ENCODE results near the gene AOC1.

The AOC1 gene

DNA sequence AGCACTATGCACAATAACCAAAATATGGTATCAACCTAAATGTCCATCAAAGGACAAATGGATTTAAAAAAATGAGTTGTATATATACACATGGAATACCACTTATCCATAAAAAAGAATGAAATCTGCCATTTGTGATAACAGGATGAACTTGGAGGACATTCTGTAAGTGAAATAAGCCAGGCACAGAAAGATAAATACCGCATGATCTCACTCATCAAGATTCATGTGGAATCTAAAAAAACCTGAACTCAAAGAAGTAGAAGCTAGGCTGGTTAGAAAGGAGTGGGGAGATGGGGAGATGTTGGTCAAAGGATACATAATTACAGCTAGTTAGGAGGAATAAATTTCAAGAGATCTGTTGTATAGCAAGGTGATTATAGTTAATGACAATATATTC is 17.3 kb upstream of the AOC1 start:
- DNase-seq: no peak

GRCh38 chr7:150835702-150836280 is 16.5 kb upstream of the AOC1 start:
- DNase-seq: no peak

GRCh38 chr7:150838965-150839650 is 13.2 kb upstream of the AOC1 start:
- no peak for DNase-seq

DNA sequence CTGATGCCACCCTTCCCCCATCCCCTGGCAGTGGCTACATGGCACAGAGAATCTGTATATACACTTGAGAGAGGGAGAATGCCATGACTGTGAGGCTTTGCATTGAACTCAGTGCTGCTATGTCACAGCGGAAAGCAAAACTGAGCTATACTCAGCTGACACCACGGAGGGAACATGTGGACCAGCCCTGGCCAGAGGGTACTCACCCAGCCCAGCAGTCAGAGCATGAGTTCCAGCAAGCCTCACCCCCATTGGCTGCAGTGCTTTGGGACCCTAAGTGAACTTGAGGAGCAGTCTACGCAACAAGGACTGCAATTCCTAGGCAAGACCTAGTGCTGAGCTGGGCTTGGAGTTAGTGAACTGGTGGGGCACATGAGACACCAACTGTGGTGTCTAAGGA is 10.3 kb upstream of the AOC1 start:
- DNase-seq: no peak

DNA sequence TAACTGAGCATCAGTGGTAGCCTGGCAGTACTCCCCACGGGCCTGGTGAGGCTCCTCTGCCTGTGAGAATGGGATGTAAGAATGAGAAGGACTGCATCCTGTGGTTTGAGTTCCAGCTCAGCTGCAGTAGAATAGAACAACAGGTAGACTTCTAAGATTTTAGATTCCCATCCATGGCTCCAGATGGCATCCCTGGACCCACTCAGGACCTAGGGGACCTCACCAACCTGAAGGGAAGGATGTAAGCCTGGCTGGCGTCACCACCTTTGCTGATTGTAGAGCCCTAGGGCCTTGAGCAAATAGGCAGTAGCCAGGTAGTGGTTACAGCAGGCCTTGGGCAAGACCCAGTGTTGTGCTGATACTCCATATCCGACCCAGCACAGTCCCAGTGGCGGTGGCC is 9.6 kb upstream of the AOC1 start:
- DNase-seq: no peak

- no peak for DNase-seq
Measured at GRCh38 chr7:150845421-150845861, 6.9 kb upstream of the AOC1 start.

DNA sequence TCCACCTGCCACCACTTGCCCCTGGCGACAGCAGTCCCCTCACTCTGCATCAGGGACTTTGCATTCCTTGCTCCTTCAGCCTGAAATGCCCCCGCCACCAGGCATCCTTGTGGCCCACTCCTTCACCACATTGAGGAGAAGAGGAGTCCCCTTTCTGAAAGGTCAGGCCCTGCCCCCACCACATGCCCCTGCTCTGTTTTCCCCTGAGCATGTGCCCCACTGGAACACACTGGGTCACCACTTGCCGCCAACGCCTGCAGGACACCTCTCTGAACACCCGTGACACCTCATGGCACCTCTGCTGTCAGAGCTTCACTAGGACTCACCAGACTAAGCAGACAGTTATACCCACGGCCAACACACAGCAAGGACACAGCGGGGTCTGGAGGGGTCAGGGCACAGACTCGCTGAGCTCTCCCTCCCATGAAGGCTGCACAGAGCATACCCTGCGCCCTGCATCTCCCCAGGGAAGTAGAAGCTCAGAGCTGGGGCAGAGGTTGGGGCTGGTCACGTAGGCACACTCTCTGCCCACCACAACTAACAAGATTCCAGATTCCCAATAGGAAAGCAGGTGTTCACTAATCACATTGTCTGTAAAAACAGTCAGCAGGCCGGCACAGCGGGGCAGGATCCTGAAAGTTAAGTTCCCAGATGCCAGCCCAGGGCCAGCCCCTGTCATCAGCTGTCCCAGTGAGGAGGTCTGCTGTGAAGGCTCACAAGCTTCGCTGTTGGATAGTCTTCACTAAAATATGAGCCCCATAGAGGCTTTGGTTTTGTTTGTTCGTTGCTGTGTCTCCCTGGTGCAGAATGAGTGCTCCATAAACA is 5.8 kb upstream of the AOC1 start:
- no peak for DNase-seq

DNA sequence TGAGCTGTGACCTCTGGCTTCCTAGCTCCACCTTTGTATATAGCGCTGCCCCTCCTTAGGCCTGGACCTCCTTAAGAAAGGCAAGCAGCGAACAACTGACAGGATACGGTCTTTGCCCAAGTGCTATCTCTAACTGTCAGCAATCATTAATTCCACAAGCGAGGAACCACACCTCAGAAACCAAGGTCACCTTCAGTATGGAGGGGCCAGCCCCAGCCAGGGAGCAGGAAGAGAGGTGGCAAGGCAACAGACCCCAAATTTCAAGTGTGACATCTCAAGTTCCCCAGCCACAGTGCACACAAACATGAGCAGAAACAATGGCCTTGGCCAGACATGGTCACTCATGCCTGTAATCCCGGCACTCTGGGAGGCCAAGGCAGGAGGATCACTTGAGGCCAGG is 4.8 kb upstream of the AOC1 start:
- DNase-seq: no peak

- no peak for DNase-seq
Measured at GRCh38 chr7:150848111-150848510, 4.2 kb upstream of the AOC1 start.

DNA sequence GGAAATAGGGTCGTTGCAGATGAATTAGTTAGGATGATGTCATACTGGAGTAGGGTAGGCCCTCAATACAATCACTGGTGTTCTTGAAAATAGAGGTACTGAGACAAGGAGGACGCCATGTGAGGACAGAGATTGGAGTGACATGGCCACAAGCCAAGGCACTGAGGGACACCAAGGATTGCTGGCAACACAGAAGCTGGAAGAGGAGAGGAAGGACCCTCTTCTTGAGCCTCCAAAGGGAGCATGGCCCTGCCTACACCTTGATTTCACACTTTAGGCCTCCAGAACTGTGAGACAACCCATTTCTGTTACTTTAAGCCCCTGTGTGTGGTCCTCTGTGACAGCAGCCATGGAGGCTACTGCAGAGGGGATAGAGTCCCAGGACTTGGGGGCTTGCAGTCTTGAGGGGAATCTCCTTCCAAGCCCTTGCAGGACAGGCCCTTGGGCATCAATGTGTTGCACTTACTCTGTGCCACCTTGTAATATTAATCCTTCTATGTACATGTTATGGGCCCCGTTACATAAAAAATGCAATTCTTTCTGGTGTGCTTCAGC is 3.7 kb upstream of the AOC1 start:
- DNase-seq: no peak

DNA sequence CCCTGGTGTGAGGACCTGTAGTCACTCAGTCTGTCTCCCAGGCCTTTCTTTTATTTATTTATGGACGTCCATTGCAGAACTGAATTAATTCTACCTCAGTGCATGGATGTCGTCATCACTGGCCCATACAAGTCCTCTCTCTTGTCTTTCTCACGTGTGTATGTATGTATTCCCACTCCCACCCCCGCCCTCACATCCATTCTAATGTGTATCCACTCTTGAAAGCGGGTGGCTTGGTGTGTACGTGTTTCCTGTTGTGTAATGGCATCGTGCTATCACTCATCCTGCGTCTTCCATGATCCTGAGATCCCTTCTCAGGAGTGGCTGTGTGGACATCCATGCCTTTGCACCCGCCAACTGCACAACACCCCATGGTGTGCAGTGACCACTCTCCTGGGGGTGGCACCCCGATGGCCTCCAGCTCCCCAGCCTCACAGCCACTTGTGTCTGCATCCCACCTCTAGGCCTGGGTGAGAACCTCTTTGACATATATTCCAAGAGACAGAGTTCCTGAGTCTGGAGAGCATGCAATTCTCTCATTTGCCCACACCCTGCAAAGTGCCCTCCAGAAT is 3.0 kb upstream of the AOC1 start:
- DNase-seq: no peak

GRCh38 chr7:150850273-150850672 is 2.0 kb upstream of the AOC1 start:
- no peak for DNase-seq

- no peak for DNase-seq
Measured at GRCh38 chr7:150851492-150852370, 586 bp upstream of the AOC1 start.

GRCh38 chr7:150854066-150855000 is 2.0 kb downstream of the AOC1 start:
- DNase-seq: no peak

- no peak for DNase-seq
Measured at GRCh38 chr7:150855046-150855445, 2.7 kb downstream of the AOC1 start.

GRCh38 chr7:150855476-150856302 is 3.4 kb downstream of the AOC1 start:
- DNase-seq: no peak

DNA sequence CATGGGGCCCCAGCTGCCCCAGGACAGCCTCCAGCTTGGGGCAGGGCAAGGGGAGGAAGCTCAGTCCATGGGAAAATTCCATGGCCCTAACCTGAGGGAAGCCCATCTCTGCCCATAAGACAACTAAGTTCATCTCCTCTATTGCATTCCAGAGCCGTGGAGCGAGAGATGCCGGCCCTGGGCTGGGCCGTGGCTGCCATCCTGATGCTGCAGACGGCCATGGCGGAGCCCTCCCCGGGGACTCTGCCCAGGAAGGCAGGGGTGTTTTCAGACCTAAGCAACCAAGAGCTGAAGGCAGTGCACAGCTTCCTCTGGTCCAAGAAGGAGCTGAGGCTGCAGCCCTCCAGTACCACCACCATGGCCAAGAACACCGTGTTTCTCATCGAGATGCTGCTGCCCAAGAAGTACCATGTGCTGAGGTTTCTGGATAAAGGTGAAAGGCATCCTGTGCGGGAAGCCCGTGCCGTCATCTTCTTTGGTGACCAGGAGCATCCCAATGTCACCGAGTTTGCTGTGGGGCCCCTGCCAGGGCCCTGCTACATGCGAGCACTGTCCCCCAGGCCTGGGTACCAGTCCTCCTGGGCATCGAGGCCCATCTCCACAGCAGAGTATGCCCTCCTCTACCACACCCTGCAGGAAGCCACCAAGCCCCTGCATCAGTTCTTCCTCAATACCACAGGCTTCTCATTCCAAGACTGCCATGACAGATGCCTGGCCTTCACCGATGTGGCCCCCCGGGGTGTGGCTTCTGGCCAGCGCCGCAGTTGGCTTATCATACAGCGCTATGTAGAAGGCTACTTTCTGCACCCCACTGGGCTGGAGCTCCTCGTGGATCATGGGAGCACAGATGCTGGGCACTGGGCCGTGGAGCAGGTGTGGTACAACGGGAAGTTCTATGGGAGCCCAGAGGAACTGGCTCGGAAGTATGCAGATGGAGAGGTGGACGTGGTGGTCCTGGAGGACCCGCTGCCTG is 4.3 kb downstream of the AOC1 start:
- no peak for DNase-seq

- no peak for DNase-seq
Measured at GRCh38 chr7:150857276-150858055, 5.1 kb downstream of the AOC1 start.

All from NCI-H187 (cell line).